ENCODE results near the gene ATP2B3.

The ATP2B3 gene

DNA sequence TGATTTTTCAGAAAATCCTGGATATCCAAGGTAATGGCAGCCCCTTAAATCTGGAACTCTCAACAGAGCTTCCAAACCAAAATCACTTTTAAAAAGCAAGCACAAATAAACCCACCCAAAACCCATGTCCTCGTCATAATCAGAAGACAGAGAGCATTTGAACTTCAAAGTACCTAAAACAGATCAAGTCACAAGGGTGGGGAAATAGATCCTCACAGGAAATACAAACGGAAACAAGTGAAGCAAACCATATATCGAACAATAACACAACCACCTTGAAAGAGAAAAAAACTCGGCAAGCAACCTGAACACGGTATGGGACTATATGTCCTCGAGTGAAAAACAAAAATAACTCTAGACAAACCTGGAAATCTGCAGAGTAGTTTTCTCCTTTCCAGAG, 97.4 kb downstream of the ATP2B3 start:
- Histone ChIP-seq H3K36me3 (ENCODE audit: insufficient read depth, low read length) (no peaks in the 10 kb centered on the region), H3K27me3 (ENCODE audit: insufficient read depth, low read length, poor library complexity, severe bottlenecking) (no peaks in the 10 kb centered on the region), H3K4me1 (ENCODE audit: insufficient read depth, low read length, poor library complexity, severe bottlenecking) (no peaks in the 10 kb centered on the region), H3K9me3 (ENCODE audit: insufficient read depth, low read depth, low read length) (no peaks in the 10 kb centered on the region), H3K79me2 (ENCODE audit: insufficient read depth, low read length) (no peaks in the 10 kb centered on the region), H3K4me2 (ENCODE audit: low read depth, low read length, poor library complexity, severe bottlenecking) (peak overlapping the region; percentile 22), H3K9ac (ENCODE audit: low read depth, low read length, poor library complexity, severe bottlenecking) (no peak overlapping the region), H2AFZ (ENCODE audit: low read length) (0 out of 2 replicates have a peak overlapping the region, but pooled peaks have one; percentile 10), H3K9me2 (replicated peaks; ENCODE audit: low read depth, low read length) (no peaks in the 10 kb centered on the region), H4K20me1 (ENCODE audit: insufficient read depth, low read length, poor library complexity, severe bottlenecking) (no peaks in the 10 kb centered on the region), H3F3A (ENCODE audit: low read depth) (no peaks in the 10 kb centered on the region), H3K4me3 (ENCODE audit: low read length, poor library complexity, severe bottlenecking) (peak overlapping the region; percentile 10)
- TF ChIP-seq, protein P1, sequence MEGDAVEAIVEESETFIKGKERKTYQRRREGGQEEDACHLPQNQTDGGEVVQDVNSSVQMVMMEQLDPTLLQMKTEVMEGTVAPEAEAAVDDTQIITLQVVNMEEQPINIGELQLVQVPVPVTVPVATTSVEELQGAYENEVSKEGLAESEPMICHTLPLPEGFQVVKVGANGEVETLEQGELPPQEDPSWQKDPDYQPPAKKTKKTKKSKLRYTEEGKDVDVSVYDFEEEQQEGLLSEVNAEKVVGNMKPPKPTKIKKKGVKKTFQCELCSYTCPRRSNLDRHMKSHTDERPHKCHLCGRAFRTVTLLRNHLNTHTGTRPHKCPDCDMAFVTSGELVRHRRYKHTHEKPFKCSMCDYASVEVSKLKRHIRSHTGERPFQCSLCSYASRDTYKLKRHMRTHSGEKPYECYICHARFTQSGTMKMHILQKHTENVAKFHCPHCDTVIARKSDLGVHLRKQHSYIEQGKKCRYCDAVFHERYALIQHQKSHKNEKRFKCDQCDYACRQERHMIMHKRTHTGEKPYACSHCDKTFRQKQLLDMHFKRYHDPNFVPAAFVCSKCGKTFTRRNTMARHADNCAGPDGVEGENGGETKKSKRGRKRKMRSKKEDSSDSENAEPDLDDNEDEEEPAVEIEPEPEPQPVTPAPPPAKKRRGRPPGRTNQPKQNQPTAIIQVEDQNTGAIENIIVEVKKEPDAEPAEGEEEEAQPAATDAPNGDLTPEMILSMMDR (conservative IDR thresholded peaks at IDR 0.05; ENCODE audit: low read length): no peak
- TF ChIP-seq EZH2phosphoT487 (IDR thresholded peaks at IDR 0.05; ENCODE audit: borderline replicate concordance): no peak

DNA sequence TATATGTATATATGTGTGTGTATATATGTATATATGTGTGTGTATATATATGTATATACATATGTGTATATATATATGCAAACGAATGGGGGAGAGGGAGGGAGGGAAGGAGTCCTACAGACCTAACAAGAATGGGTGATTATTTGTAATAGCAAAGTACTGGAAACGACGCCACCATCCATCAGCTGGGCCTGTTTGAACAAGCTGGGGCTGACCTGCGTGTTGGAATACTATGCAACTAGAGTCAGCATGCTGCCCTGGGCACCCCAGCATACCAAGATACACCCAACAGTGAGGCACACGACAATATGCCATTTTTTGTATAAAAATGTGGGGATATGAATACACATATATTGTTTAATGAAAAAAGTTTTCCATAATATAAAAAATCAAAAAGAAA, 103.1 kb downstream of the ATP2B3 start:
- H3K27me3 ChIP-seq (ENCODE audit: insufficient read depth, low read length, poor library complexity, severe bottlenecking): no peaks in the 10 kb centered on the region
- H3K36me3 ChIP-seq (ENCODE audit: insufficient read depth, low read length): no peaks in the 10 kb centered on the region

DNA sequence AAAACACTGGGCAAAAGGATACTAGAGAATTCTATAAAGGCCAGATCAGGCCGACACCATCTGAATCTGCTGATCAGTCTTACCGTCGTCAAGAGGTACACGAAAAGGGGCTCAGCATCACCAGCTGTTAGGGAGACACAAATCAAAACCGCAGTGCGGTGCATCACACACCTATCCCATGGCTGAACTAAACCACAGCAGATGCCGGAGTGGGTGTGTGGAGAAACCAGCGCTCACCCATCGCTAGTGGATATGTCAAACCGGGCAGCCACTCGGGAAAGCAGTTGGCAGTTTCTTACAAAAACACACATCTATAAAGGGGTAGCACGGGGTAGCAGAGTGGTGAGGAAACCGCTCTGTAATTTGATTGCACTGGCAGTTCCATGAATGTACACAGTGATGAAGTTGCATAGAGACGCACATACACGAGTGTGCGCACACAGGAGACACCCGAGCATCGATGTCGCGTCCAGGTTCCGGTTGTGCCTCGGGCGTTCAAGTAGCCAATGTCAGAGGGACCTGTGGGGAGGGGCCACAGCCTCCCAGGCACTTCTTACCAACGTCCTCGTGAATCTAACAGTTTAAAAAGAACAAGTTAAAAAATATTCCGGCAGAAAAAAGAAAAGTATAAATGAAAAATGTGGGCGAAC, 104.6 kb downstream of the ATP2B3 start:
- Histone ChIP-seq H4K20me1 (ENCODE audit: insufficient read depth, low read length, poor library complexity, severe bottlenecking) (no peaks in the 10 kb centered on the region), H3K4me2 (ENCODE audit: low read depth, low read length, poor library complexity, severe bottlenecking) (no peak overlapping the region), H3K79me2 (ENCODE audit: insufficient read depth, low read length) (no peaks in the 10 kb centered on the region), H3K9me2 (replicated peaks; ENCODE audit: low read depth, low read length) (no peaks in the 10 kb centered on the region), H3K27me3 (ENCODE audit: insufficient read depth, low read length, poor library complexity, severe bottlenecking) (no peaks in the 10 kb centered on the region), H3K9me3 (ENCODE audit: insufficient read depth, low read depth, low read length) (no peaks in the 10 kb centered on the region), H2AFZ (ENCODE audit: low read length) (no peak overlapping the region), H3K4me1 (ENCODE audit: insufficient read depth, low read length, poor library complexity, severe bottlenecking) (no peaks in the 10 kb centered on the region), H3K4me3 (ENCODE audit: low read length, poor library complexity, severe bottlenecking) (no peak overlapping the region), H3F3A (ENCODE audit: low read depth) (no peaks in the 10 kb centered on the region), H3K36me3 (ENCODE audit: insufficient read depth, low read length) (no peaks in the 10 kb centered on the region), H3K9ac (ENCODE audit: low read depth, low read length, poor library complexity, severe bottlenecking) (no peak overlapping the region)
- no peak for TF ChIP-seq EZH2phosphoT487 (IDR thresholded peaks at IDR 0.05; ENCODE audit: borderline replicate concordance)
- TF ChIP-seq, protein P1 (conservative IDR thresholded peaks at IDR 0.05; ENCODE audit: low read length): no peak

More for the DNA sequence above, 103.1 kb downstream of the ATP2B3 start:
- no peaks in the 10 kb centered on the region for H3K9me2 ChIP-seq (replicated peaks; ENCODE audit: low read depth, low read length)
- H3K4me2 ChIP-seq (ENCODE audit: low read depth, low read length, poor library complexity, severe bottlenecking): no peak overlapping the region
- H3K4me1 ChIP-seq (ENCODE audit: insufficient read depth, low read length, poor library complexity, severe bottlenecking): no peaks in the 10 kb centered on the region
- no peak overlapping the region for H3K9ac ChIP-seq (ENCODE audit: low read depth, low read length, poor library complexity, severe bottlenecking)
- H3K9me3 ChIP-seq (ENCODE audit: insufficient read depth, low read depth, low read length): no peaks in the 10 kb centered on the region
- no peak overlapping the region for H2AFZ ChIP-seq (ENCODE audit: low read length)
- no peaks in the 10 kb centered on the region for H4K20me1 ChIP-seq (ENCODE audit: insufficient read depth, low read length, poor library complexity, severe bottlenecking)
- no peaks in the 10 kb centered on the region for H3K79me2 ChIP-seq (ENCODE audit: insufficient read depth, low read length)
- H3K4me3 ChIP-seq (ENCODE audit: low read length, poor library complexity, severe bottlenecking): no peak overlapping the region
- TF ChIP-seq EZH2phosphoT487 (IDR thresholded peaks at IDR 0.05; ENCODE audit: borderline replicate concordance): no peak
- TF ChIP-seq, protein P1 (conservative IDR thresholded peaks at IDR 0.05; ENCODE audit: low read length): no peak
- H3F3A ChIP-seq (ENCODE audit: low read depth): no peaks in the 10 kb centered on the region
